Peyer's patch (tissue), 4 donors: Measurements from ENCODE around the gene COPRS. TPM values are rescaled to one million over a fixed set of nuclear protein-coding genes. Genes with fewer than 3 reads are reported as not detected.

Experiments
- DNase-seq, 3 donors: peaks; one replicate each; pipeline ENCODE4 v3.0.0-alpha.2; 2017 to 2019
- H3K27ac ChIP-seq, 4 donors: fragments of 200-600 bp; sonication (generic); one replicate each; pipeline ENCODE4 v1.5.1; 2016 to 2019
- H3K27me3 ChIP-seq, 2 donors: fragments of 200-600 bp; sonication (generic); one replicate each; pipeline ENCODE4 v1.5.1; 2019
- H3K36me3 ChIP-seq, 3 donors: fragments of 200-600 bp; sonication (generic); one replicate each; pipeline ENCODE4 v1.5.1; 2016 to 2019
- H3K4me1 ChIP-seq, 4 donors: fragments of 200-600 bp; sonication (generic); one replicate each; pipeline ENCODE4 v1.5.1; 2016 to 2019
- H3K4me3 ChIP-seq, 4 donors: fragments of 200-600 bp; sonication (generic); 1 replicate in 3 of 4; 2 replicates in 1 of 4; pipeline ENCODE4 v1.5.1; 2016 to 2019; ENCODE audit warnings: mild to moderate bottlenecking in 1 of 4
- H3K9me3 ChIP-seq, 4 donors: fragments of 200-600 bp; sonication (generic); one replicate each; pipeline ENCODE4 v1.5.1; 2016 to 2019; ENCODE audit warnings: mild to moderate bottlenecking in 1 of 4
- POLR2A ChIP-seq, 2 donors: fragments of 450-650 bp; IDR thresholded peaks; one replicate each; pipeline ENCODE4 v1.5.1; 2017; ENCODE audit warnings: antibody characterized with exemption in 2 of 2, mild to moderate bottlenecking in 2 of 2, moderate library complexity in 2 of 2
- total RNA-seq, 4 donors: library from RNA; depleted of rRNA; stranded (reverse); fragments of >200 nt; gene quantifications; one replicate each; pipeline ENCODE4 v1.1.0, GENCODE V29; 2016
- TF ChIP-seq, protein P1 (sequence below), 6 experiments: fragments of 450-650 bp in 4 of 6; fragments of 200-600 bp in 2 of 6; sonication (generic) in 1 of 6; IDR thresholded peaks; one replicate each; pipeline ENCODE4 v1.5.1; 2017 to 2019; ENCODE audit warnings: antibody characterized with exemption in 6 of 6, mild to moderate bottlenecking in 3 of 6, moderate library complexity in 1 of 6

Gene COPRS
- total RNA-seq, 4 donors from 2014 or later: 16.1 to 96.6 (median 31.7) TPM

DNA sequence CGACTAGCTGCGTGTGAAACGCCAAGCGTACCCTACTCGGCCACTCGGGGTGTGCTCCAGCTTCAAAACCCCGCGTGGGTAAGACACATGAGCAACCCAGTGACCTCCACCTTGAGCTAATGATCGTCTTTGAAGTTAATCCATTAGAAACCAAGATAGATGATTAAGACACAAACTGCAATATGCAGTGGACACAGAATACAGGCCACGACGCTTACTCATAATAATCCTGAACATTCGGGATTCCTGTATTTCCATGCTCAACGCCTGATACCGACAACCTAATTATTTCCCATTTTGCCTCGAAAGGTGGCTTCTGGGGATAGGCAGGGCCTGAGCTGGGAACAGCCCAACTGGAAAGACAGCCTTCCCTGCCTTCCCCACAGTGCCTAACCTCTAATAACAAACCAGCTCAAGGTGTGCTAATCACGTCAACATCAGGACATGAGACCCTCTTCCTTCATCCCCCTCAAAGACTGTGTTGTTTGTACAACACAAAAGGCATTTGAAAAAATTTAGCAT, 504 bp upstream of the COPRS start:
- TF ChIP-seq, protein P1, sequence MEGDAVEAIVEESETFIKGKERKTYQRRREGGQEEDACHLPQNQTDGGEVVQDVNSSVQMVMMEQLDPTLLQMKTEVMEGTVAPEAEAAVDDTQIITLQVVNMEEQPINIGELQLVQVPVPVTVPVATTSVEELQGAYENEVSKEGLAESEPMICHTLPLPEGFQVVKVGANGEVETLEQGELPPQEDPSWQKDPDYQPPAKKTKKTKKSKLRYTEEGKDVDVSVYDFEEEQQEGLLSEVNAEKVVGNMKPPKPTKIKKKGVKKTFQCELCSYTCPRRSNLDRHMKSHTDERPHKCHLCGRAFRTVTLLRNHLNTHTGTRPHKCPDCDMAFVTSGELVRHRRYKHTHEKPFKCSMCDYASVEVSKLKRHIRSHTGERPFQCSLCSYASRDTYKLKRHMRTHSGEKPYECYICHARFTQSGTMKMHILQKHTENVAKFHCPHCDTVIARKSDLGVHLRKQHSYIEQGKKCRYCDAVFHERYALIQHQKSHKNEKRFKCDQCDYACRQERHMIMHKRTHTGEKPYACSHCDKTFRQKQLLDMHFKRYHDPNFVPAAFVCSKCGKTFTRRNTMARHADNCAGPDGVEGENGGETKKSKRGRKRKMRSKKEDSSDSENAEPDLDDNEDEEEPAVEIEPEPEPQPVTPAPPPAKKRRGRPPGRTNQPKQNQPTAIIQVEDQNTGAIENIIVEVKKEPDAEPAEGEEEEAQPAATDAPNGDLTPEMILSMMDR (IDR thresholded peaks at IDR 0.05): no peak
- no peak for TF ChIP-seq POLR2A (IDR thresholded peaks at IDR 0.05)
- H3K4me3 ChIP-seq: peak overlapping the region; percentile 65 to 98 (median 82)
- peaks cover 0 to 23% (median 0%) of the 10 kb centered on the region in 3 donors for H3K36me3 ChIP-seq
- H3K27me3 ChIP-seq: no peaks in the 10 kb centered on the region
- no peaks in the 10 kb centered on the region for H3K9me3 ChIP-seq
- no peak for DNase-seq
- peak overlapping the region in 2 of 4 donors; percentile 26 to 83 for H3K27ac ChIP-seq
- H3K4me1 ChIP-seq: peaks cover 0 to 16% (median 3%) of the 10 kb centered on the region in 4 donors

DNA sequence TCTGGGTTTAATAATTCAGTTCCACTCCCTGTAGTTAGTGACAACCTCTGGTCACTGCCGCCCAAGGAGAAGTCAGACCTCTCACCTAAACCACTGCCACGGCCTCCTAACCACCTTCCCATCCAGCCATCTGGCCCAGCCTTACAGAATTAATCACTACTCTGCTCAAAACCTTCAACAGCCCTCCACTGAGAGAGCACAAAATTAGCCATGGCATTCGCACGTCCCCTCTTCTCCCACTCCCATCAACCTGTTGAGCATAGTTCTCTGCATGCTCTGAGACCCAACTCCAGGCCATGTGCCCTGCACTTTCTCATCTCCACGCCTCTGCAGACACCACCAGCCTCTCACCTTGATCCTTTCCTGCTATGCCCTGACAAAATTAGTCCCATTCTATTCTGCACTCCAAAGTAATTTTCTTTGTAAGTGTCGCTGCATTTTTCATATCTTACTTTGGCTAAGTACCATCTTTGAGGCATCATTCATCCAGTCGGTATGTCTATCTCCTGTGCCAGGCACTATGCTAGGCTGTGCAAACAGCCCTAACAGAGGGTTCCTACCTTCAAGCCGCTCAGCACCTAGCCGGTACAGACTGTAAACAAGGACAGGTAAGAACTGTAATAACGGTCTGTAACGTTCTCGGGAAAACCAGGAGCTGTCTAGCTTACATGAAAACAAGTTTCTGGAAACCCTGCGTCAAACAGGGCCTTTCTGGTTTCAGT, 963 bp downstream of the COPRS start:
- peaks cover 0 to 16% (median 3%) of the 10 kb centered on the region in 4 donors for H3K4me1 ChIP-seq
- H3K27ac ChIP-seq: peak overlapping the region; percentile 53 to 83 (median 78)
- H3K4me3 ChIP-seq: peak overlapping the region; percentile 65 to 98 (median 82)
- no peaks in the 10 kb centered on the region for H3K9me3 ChIP-seq
- TF ChIP-seq, protein P1 (IDR thresholded peaks at IDR 0.05): no peak
- TF ChIP-seq POLR2A (IDR thresholded peaks at IDR 0.05): no peak
- no peak for DNase-seq
- H3K36me3 ChIP-seq: peaks cover 0 to 8% (median 0%) of the 10 kb centered on the region in 3 donors
- H3K27me3 ChIP-seq: no peaks in the 10 kb centered on the region

DNA sequence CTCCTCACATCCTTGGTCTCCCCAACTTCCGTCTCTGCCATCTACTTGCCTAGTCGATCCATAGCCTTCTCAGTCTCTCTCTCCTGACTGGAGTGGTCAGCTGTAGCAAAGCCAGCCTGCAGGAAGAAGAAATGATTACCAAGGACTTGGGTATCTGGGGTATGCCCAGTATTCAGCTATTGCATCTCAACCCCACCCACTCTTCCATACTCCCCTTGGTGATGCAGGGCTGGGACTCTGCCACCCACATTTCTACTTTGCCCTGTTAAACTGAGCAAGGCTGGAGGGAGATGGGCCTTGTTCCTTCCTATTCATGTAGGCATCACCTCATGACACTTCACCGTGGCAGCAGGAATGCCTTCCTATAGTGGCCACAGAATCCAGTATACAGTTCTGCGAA, 2.3 kb downstream of the COPRS start:
- H3K27ac ChIP-seq: no peak overlapping the region
- no peak for DNase-seq
- no peak for TF ChIP-seq POLR2A (IDR thresholded peaks at IDR 0.05)
- TF ChIP-seq, protein P1 (IDR thresholded peaks at IDR 0.05): no peak
- H3K4me3 ChIP-seq: no peak overlapping the region
- H3K4me1 ChIP-seq: peaks cover 0 to 16% (median 3%) of the 10 kb centered on the region in 4 donors
- H3K36me3 ChIP-seq: peaks cover 0 to 10% (median 0%) of the 10 kb centered on the region in 3 donors
- H3K9me3 ChIP-seq: no peaks in the 10 kb centered on the region
- no peaks in the 10 kb centered on the region for H3K27me3 ChIP-seq

DNA sequence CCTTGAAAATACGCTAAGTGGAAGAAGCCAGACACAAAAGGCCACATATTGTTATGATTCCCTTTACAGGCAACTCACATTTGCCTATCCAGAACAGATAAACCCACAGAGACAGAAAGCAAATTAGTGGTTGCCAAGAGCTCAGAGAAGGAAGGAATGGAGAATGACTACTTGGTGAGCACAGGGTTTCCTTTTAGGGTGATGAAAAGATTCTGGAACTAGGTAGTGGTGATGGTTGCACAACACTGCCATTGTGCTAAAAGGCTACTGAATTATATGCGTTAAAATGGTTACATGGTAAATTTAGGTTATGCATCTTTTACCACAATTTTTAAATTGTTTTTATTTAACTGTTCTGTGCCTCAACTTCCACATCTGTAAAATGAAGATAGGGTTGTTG, 4.4 kb downstream of the COPRS start:
- no peaks in the 10 kb centered on the region for H3K9me3 ChIP-seq
- H3K4me3 ChIP-seq: no peak overlapping the region
- TF ChIP-seq POLR2A (IDR thresholded peaks at IDR 0.05): no peak
- TF ChIP-seq, protein P1 (IDR thresholded peaks at IDR 0.05): no peak
- DNase-seq: no peak
- H3K27ac ChIP-seq: no peak overlapping the region
- peaks cover 0 to 15% (median 0%) of the 10 kb centered on the region in 3 donors for H3K36me3 ChIP-seq
- no peaks in the 10 kb centered on the region for H3K27me3 ChIP-seq
- H3K4me1 ChIP-seq: peaks cover 0 to 15% (median 3%) of the 10 kb centered on the region in 4 donors

DNA sequence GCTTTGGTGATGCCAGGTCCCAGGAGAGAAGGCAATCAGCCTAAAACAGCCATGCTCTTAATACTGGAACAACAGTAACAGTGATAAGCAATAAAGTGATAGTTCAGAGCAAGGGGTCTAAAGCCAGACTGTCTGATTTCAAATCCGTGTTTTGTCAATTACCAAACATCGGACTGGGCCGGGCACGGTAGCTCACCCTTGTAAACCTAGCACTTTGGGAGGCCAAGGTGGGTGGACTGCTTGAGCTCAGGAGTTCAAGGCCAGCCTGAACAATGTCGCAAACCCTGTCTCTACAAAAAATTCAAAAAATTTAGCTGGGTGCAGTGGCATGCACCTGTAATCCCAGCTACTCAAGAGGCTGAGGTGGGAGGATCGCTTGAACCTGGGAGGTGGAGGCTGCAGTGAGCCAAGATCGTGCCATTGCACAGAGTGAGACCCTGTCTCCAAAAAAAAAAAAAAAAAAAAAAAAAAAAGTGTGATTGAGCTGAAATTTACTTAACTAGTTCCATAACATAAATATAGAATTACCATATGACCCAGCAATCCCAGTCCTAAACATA, 5.1 kb downstream of the COPRS start:
- no peak overlapping the region for H3K4me3 ChIP-seq
- H3K9me3 ChIP-seq: no peaks in the 10 kb centered on the region
- DNase-seq: no peak
- TF ChIP-seq, protein P1 (IDR thresholded peaks at IDR 0.05): no peak
- TF ChIP-seq POLR2A (IDR thresholded peaks at IDR 0.05): no peak
- peaks cover 0 to 11% (median 3%) of the 10 kb centered on the region in 4 donors for H3K4me1 ChIP-seq
- peaks cover 0 to 15% (median 0%) of the 10 kb centered on the region in 3 donors for H3K36me3 ChIP-seq
- no peak overlapping the region for H3K27ac ChIP-seq
- no peaks in the 10 kb centered on the region for H3K27me3 ChIP-seq
